ENCODE measurements around the gene INS. TPM values are rescaled to one million over a fixed set of nuclear protein-coding genes. Genes with fewer than 3 reads are reported as not detected.

INS gene
- total and polyA plus RNA-seq, 7 donors: 0.73 to 51.7 TPM; not detected in 5

GRCh38 chr11:2131371-2132236, 29.4 kb downstream of the INS start:
- 80 to 93% methylated on average over 28 of the region's 28 CpGs for WGBS, 2 donors
- Histone ChIP-seq H3K27me3 (peaks cover 0 to 57% (median 10%) of the 10 kb centered on the region in 3 donors), H3K36me3 (no peaks in the 10 kb centered on the region), H3K4me1 (no peaks in the 10 kb centered on the region), H3K9me3 (no peaks in the 10 kb centered on the region), H3K27ac (no peak overlapping the region), H3K4me3 (no peak overlapping the region)
- TF ChIP-seq EP300 (IDR thresholded peaks at IDR 0.05) (no peak), POLR2AphosphoS5 (IDR thresholded peaks at IDR 0.05) (no peak), CTCF (IDR thresholded peaks at IDR 0.05) (no peak), POLR2A (IDR thresholded peaks at IDR 0.05) (no peak)
- intact Hi-C loops (cut with DNase I): no loop called here
- no peak for DNase-seq

- Histone ChIP-seq H3K27ac (no peak overlapping the region), H3K27me3 (peaks cover 0 to 50% (median 10%) of the 10 kb centered on the region in 3 donors), H3K4me1 (no peaks in the 10 kb centered on the region), H3K9me3 (no peaks in the 10 kb centered on the region), H3K4me3 (no peak overlapping the region), H3K36me3 (no peaks in the 10 kb centered on the region)
- intact Hi-C loops (cut with DNase I): no loop called here
- 80 to 88% methylated on average over 18 of the region's 18 CpGs for WGBS, 2 donors
- TF ChIP-seq CTCF (IDR thresholded peaks at IDR 0.05) (no peak), POLR2A (IDR thresholded peaks at IDR 0.05) (no peak), POLR2AphosphoS5 (IDR thresholded peaks at IDR 0.05) (no peak), EP300 (IDR thresholded peaks at IDR 0.05) (no peak)
- no peak for DNase-seq
Measured at GRCh38 chr11:2130881-2131352, 30.1 kb downstream of the INS start.

GRCh38 chr11:2129699-2130366, 31.2 kb downstream of the INS start:
- Histone ChIP-seq H3K27ac (no peak overlapping the region), H3K36me3 (no peaks in the 10 kb centered on the region), H3K9me3 (no peaks in the 10 kb centered on the region), H3K27me3 (peaks cover 0 to 43% (median 4%) of the 10 kb centered on the region in 3 donors), H3K4me3 (no peak overlapping the region), H3K4me1 (no peaks in the 10 kb centered on the region)
- no peak for DNase-seq
- TF ChIP-seq POLR2AphosphoS5 (IDR thresholded peaks at IDR 0.05): no peak
- no peak for TF ChIP-seq POLR2A (IDR thresholded peaks at IDR 0.05)
- TF ChIP-seq CTCF (IDR thresholded peaks at IDR 0.05): no peak
- no peak for TF ChIP-seq EP300 (IDR thresholded peaks at IDR 0.05)
- WGBS, 2 donors: 85 to 90% methylated on average over 25 of the region's 25 CpGs
- intact Hi-C loops (cut with DNase I): no loop called here

GRCh38 chr11:2129308-2129698, 31.7 kb downstream of the INS start:
- TF ChIP-seq POLR2A (IDR thresholded peaks at IDR 0.05) (no peak), CTCF (IDR thresholded peaks at IDR 0.05) (no peak), POLR2AphosphoS5 (IDR thresholded peaks at IDR 0.05) (no peak), EP300 (IDR thresholded peaks at IDR 0.05) (no peak)
- Histone ChIP-seq H3K27me3 (peaks cover 0 to 42% (median 2%) of the 10 kb centered on the region in 3 donors), H3K27ac (no peak overlapping the region), H3K9me3 (no peaks in the 10 kb centered on the region), H3K4me1 (no peaks in the 10 kb centered on the region), H3K4me3 (no peak overlapping the region), H3K36me3 (no peaks in the 10 kb centered on the region)
- DNase-seq: no peak
- 87 to 91% methylated on average over 17 of the region's 17 CpGs for WGBS, 2 donors
- intact Hi-C loops (cut with DNase I): no loop called here
